Endodermal cell (in vitro differentiated cells): ENCODE data around the gene CHN2. TPM values are rescaled to one million over a fixed set of nuclear protein-coding genes. Genes with fewer than 3 reads are reported as not detected.

Experiments
- DNase-seq: peaks from one replicate; pipeline ENCODE4 v3.0.0-alpha.2; 2017
- H3K27ac ChIP-seq: 2 replicates; pipeline ENCODE4 v1.5.1; 2013; ENCODE audit warnings: mild to moderate bottlenecking, low read depth, low read length, moderate library complexity
- H3K27me3 ChIP-seq: 2 replicates; pipeline ENCODE4 v1.6.1; 2013; ENCODE audit warnings: mild to moderate bottlenecking, low read length, moderate library complexity; ENCODE audit not compliant: insufficient read depth, control insufficient read depth, poor library complexity, severe bottlenecking
- H3K36me3 ChIP-seq: 2 replicates; pipeline ENCODE4 v1.7.0; 2013; ENCODE audit warnings: mild to moderate bottlenecking, low read length, moderate library complexity; ENCODE audit not compliant: control insufficient read depth, insufficient read depth
- H3K4me1 ChIP-seq: one replicate; pipeline ENCODE4 v1.7.0; 2013; ENCODE audit warnings: low read length; ENCODE audit not compliant: control insufficient read depth, insufficient read depth
- H3K4me3 ChIP-seq: 2 replicates; pipeline ENCODE4 v1.5.1; 2013; ENCODE audit warnings: mild to moderate bottlenecking, low read length, moderate library complexity
- H3K9ac ChIP-seq: 2 replicates; pipeline ENCODE4 v1.6.1; 2013; ENCODE audit warnings: mild to moderate bottlenecking, low read length, moderate library complexity; ENCODE audit not compliant: poor library complexity, severe bottlenecking; ENCODE audit errors: extremely low read depth
- H3K9me3 ChIP-seq: 2 replicates; pipeline ENCODE4 v1.6.1; 2013; ENCODE audit warnings: mild to moderate bottlenecking, low read length, moderate library complexity; ENCODE audit not compliant: control insufficient read depth
- H3K27ac Mint-ChIP-seq: 2 replicates; pipeline ENCODE4 v1.8.0; 2020; ENCODE audit warnings: mixed read lengths
- H3K27me3 Mint-ChIP-seq: 2 replicates; pipeline ENCODE4 v1.8.0; 2021; ENCODE audit warnings: mild to moderate bottlenecking, mixed read lengths; ENCODE audit not compliant: insufficient read depth
- H3K36me3 Mint-ChIP-seq: 2 replicates; pipeline ENCODE4 v1.8.0; 2020; ENCODE audit warnings: low read depth, mixed read lengths
- H3K4me1 Mint-ChIP-seq: 2 replicates; pipeline ENCODE4 v1.8.0; 2020; ENCODE audit warnings: mixed read lengths
- H3K4me3 Mint-ChIP-seq: 2 replicates; pipeline ENCODE4 v1.8.0; 2020; ENCODE audit warnings: mild to moderate bottlenecking, moderate library complexity, mixed read lengths
- H3K9me3 Mint-ChIP-seq: 2 replicates; pipeline ENCODE4 v1.8.0; 2020; ENCODE audit warnings: mild to moderate bottlenecking, mixed read lengths
- CTCF ChIP-seq: fragments of 200-600 bp; sonication (generic); conservative IDR thresholded peaks from 2 replicates; pipeline ENCODE4 v1.5.0; 2021; ENCODE audit warnings: antibody characterized with exemption, mild to moderate bottlenecking
- WGBS, 2 experiments: methylation state at CpG; one replicate each; pipeline versions ENCODE4 v1.1.5 to v1.1.7; 2013; ENCODE audit warnings: missing lambda C conversion rate in 2 of 2, mixed read lengths in 1 of 2; ENCODE audit not compliant: insufficient coverage in 1 of 2, insufficient read length in 1 of 2; 5-methylcytosine and 5-hydroxymethylcytosine counted together
- total RNA-seq, 2 donors: library from RNA; stranded (reverse); fragmentation: NEBNext Ultra II Directional in 1 of 2; extraction: Animal tissue kit (Norgen Biotek cat#: 25700) in 1 of 2; gene quantifications; 2 replicates in 1 of 2; 3 replicates in 1 of 2; pipeline ENCODE4 v1.2.1, GENCODE V29; 2021

CHN2 gene
- total RNA-seq, 2 donors from 2014 or later, result 14.0 to 14.1 TPM

GRCh38 chr7:29236649-29237048 is 42.1 kb downstream of the CHN2 start:
- TF ChIP-seq CTCF, result no peak
- no peak overlapping the region for H3K27ac ChIP-seq

GRCh38 chr7:29237489-29237888 is 42.9 kb downstream of the CHN2 start:
- H3K4me1 ChIP-seq, result no peaks in the 10 kb centered on the region
- no peaks in the 10 kb centered on the region for H3K36me3 ChIP-seq
- H3K27me3 ChIP-seq, result no peaks in the 10 kb centered on the region
- WGBS, 2 experiments, result 93 to 100% methylated on average over 2 to 3 of the region's 3 CpGs
- Mint-ChIP-seq H3K4me3 (no peak overlapping the region), H3K27me3 (no peaks in the 10 kb centered on the region), H3K4me1 (peaks cover 16% of the 10 kb centered on the region), H3K9me3 (peaks cover 11% of the 10 kb centered on the region), H3K27ac (no peak overlapping the region), H3K36me3 (peaks cover 2% of the 10 kb centered on the region)
- no peak for TF ChIP-seq CTCF
- H3K27ac ChIP-seq, result no peak overlapping the region
- no peaks in the 10 kb centered on the region for H3K9me3 ChIP-seq
- no peak overlapping the region for H3K9ac ChIP-seq
- DNase-seq, result no peak
- H3K4me3 ChIP-seq, result no peak overlapping the region

More at GRCh38 chr7:29236649-29237048, 42.1 kb downstream of the CHN2 start:
- Mint-ChIP-seq H3K36me3 (peaks cover 2% of the 10 kb centered on the region), H3K27ac (no peak overlapping the region), H3K4me3 (no peak overlapping the region), H3K9me3 (peaks cover 11% of the 10 kb centered on the region), H3K4me1 (peaks cover 23% of the 10 kb centered on the region), H3K27me3 (no peaks in the 10 kb centered on the region)
- Histone ChIP-seq H3K4me3 (no peak overlapping the region), H3K27me3 (no peaks in the 10 kb centered on the region), H3K9me3 (no peaks in the 10 kb centered on the region), H3K36me3 (no peaks in the 10 kb centered on the region), H3K9ac (no peak overlapping the region), H3K4me1 (no peaks in the 10 kb centered on the region)
- no peak for DNase-seq

GRCh38 chr7:29239638-29240037 is 45.1 kb downstream of the CHN2 start:
- Histone ChIP-seq H3K27me3 (no peaks in the 10 kb centered on the region), H3K36me3 (no peaks in the 10 kb centered on the region), H3K4me1 (no peaks in the 10 kb centered on the region), H3K4me3 (no peak overlapping the region), H3K27ac (no peak overlapping the region), H3K9ac (no peak overlapping the region), H3K9me3 (no peaks in the 10 kb centered on the region)
- DNase-seq, result peak; percentile 75
- peaks cover 18% of the 10 kb centered on the region for H3K4me1 Mint-ChIP-seq
- peak; percentile 76 for TF ChIP-seq CTCF
- no peaks in the 10 kb centered on the region for H3K36me3 Mint-ChIP-seq
- no peaks in the 10 kb centered on the region for H3K27me3 Mint-ChIP-seq
- WGBS, 2 experiments, result 80 to 100% methylated on average over 1 of the region's 1 CpG
- H3K27ac Mint-ChIP-seq, result no peak overlapping the region
- H3K4me3 Mint-ChIP-seq, result no peak overlapping the region
- peaks cover 3% of the 10 kb centered on the region for H3K9me3 Mint-ChIP-seq
